ENCODE results near the gene GALNTL6.

DNA sequence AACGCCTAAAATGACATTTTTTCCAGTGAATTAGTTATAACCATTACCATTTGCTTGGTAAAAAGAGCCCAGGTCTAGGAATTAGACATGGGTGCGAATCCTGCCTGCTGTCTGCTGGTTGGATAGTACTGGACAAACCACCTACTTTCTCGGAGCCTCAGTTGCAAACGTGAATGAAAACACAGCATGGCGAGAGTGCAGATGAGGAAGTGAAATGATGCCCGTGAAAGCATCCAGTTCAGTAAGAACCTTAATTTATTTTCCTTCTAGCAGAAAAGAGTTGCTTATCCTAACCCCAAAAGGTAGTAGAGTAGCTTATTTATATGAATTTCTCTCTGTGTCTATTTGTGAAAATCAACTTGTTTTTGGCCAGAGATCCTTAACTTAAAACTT lies 1184.0 kb downstream of the GALNTL6 start:
- TF ChIP-seq CTCF (IDR thresholded peaks at IDR 0.05 in 2 of 3, conservative IDR thresholded peaks at IDR 0.05 in 1 of 3; ENCODE audit: borderline replicate concordance in 1 of 3, insufficient read depth in 1 of 3, low read depth in 2 of 3, low read length in 2 of 3) (no peak), SP1 (IDR thresholded peaks at IDR 0.05; ENCODE audit: low read depth) (no peak), YY1 (IDR thresholded peaks at IDR 0.05; ENCODE audit: extremely low read depth, insufficient replicate concordance, low read depth, low read length) (no peak), MAX (IDR thresholded peaks at IDR 0.05) (no peak), EZH2 (IDR thresholded peaks at IDR 0.05) (no peak), EZH2phosphoT487 (IDR thresholded peaks at IDR 0.05; ENCODE audit: borderline replicate concordance) (no peak)
- TF ChIP-seq, protein P1, sequence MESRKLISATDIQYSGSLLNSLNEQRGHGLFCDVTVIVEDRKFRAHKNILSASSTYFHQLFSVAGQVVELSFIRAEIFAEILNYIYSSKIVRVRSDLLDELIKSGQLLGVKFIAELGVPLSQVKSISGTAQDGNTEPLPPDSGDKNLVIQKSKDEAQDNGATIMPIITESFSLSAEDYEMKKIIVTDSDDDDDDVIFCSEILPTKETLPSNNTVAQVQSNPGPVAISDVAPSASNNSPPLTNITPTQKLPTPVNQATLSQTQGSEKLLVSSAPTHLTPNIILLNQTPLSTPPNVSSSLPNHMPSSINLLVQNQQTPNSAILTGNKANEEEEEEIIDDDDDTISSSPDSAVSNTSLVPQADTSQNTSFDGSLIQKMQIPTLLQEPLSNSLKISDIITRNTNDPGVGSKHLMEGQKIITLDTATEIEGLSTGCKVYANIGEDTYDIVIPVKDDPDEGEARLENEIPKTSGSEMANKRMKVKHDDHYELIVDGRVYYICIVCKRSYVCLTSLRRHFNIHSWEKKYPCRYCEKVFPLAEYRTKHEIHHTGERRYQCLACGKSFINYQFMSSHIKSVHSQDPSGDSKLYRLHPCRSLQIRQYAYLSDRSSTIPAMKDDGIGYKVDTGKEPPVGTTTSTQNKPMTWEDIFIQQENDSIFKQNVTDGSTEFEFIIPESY (IDR thresholded peaks at IDR 0.05; ENCODE audit: extremely low read depth, insufficient replicate concordance, low read length), result no peak
- TF ChIP-seq, protein P2, sequence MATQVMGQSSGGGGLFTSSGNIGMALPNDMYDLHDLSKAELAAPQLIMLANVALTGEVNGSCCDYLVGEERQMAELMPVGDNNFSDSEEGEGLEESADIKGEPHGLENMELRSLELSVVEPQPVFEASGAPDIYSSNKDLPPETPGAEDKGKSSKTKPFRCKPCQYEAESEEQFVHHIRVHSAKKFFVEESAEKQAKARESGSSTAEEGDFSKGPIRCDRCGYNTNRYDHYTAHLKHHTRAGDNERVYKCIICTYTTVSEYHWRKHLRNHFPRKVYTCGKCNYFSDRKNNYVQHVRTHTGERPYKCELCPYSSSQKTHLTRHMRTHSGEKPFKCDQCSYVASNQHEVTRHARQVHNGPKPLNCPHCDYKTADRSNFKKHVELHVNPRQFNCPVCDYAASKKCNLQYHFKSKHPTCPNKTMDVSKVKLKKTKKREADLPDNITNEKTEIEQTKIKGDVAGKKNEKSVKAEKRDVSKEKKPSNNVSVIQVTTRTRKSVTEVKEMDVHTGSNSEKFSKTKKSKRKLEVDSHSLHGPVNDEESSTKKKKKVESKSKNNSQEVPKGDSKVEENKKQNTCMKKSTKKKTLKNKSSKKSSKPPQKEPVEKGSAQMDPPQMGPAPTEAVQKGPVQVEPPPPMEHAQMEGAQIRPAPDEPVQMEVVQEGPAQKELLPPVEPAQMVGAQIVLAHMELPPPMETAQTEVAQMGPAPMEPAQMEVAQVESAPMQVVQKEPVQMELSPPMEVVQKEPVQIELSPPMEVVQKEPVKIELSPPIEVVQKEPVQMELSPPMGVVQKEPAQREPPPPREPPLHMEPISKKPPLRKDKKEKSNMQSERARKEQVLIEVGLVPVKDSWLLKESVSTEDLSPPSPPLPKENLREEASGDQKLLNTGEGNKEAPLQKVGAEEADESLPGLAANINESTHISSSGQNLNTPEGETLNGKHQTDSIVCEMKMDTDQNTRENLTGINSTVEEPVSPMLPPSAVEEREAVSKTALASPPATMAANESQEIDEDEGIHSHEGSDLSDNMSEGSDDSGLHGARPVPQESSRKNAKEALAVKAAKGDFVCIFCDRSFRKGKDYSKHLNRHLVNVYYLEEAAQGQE (IDR thresholded peaks at IDR 0.05; ENCODE audit: low read depth), result no peak
